ENCODE results near the gene CCDC28B.
A peak's percentile ranks its signal among the peaks of the same experiment; 100 is the strongest.

The CCDC28B gene

DNA sequence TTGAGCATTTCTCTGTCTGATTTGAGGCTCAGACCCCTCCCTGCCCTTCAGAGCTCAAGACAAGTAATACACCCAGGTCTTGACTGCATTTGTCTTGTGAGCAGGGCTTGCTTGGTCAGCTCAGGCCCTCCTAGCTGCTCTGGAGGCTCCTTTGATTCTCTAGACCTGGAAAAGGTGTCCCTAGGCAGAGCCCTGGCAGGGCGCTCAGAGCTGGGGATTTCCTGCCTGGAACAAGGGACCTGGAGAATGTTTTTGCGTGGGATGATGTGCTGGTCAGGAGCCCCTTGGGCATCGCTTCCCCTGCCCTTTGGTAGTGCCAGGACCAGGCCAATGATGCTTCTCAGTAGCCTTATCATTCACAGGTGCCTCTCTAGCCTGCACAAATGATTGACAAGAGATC is 4.9 kb upstream of the CCDC28B start:
- no peak for DNase-seq

DNA sequence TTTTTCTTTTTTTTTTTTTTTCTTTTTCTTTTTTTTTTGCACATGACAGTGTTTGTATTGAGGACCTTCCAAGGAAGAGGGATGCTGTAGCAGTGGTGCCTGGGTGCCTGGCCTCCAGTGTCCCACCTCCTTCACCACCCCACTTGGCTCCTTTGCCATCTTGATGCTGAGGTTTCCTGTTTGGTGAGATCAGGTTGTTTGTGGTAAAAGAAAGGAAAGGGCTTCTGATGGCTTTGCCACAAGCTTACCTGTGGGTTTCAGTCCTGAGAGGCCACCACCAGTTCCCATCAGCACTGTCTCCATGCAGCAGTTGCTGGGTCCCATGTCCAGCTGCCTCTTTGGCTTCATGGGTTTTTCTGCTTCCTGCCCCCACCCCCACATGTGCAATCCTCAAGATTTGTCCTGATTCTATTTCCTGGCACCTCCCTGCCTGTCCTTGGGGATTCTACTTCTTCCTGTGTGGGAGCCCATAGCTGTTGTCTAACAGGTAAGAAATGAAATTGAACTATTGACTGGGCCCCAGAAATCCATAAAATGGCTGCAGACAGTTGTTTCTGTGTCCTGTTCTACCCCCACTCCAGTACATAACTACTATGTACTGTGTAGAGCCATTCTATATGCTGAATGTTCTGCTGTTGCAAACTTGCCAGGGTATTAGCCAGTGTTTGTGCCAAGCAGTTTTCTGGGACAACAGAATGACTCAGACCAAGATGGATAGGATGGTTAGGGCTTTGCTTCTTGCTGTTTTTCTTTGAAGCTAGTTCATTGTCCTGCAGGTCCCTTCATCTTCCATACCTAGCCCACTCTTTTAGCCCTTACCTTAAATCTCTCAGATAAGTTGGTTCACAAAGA is 4.2 kb upstream of the CCDC28B start:
- DNase-seq: no peak

DNA sequence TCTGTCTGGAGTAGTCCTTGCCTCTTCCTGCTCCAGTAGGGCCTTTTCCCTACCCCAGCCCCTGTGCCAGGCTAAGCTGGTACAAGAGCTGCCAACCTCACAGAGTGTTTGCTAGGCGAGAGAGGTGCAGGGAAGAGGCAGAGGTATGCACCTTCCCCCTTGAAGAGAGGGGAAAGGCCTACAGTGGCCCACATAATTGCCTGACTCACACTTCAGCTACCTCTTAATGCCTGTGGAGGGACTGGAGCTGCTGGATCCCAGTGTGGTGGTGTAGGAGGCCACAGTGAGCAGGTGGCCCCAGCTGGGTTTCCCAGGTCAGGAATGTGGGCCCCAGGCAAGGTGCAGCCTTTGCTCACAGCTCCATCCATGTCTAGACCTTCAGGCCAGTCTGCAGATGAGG is 3.3 kb upstream of the CCDC28B start:
- no peak for DNase-seq

DNA sequence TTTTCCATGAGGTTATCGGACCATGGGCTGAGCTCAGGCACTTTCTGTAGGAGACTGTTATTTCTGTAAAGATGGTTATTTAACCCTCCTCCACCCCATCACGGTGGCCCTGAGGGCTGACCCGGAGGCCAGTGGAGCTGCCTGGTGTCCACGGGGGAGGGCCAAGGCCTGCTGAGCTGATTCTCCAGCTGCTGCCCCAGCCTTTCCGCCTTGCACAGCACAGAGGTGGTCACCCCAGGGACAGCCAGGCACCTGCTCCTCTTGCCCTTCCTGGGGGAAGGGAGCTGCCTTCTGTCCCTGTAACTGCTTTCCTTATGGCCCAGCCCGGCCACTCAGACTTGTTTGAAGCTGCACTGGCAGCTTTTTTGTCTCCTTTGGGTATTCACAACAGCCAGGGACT is 2.6 kb upstream of the CCDC28B start:
- DNase-seq: no peak

DNA sequence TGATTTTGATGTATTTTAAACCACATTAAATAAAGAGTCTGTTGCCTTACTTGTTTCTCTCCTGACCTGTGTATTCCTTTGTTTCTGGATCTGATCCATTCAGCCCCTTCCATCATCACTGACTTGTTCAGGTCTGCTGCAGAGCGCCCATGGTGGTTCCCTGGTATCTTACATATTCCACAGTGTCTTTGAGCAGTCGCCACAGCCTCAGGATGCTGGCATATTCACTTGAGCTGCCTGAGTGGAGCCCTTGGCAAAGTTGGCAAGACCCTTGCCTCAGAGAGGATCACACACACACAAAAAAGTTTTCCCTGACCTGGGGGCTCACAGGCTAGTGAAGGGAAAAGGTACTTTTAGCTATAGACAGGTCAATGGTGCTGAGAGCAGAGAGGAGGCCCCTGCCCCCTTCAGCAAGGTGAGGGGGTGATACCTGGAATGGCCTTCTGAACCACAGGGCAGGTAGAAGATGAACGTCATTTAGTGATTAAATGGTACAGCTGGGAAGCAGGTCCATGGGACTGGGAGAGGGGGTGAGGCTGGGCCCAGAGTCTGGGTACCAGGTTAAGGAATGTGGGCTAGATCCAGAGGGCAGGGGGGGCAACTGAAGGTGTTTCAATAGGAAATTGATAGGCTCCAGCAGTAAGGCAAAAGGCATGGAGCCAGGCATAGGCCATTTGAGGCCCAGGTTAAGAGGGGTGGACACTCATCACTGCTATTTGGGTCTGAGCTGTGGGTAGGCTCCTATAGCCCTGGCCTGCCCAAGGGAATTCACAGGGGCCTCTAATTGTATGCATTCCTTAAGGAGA is 2.0 kb upstream of the CCDC28B start:
- no peak for DNase-seq

DNA sequence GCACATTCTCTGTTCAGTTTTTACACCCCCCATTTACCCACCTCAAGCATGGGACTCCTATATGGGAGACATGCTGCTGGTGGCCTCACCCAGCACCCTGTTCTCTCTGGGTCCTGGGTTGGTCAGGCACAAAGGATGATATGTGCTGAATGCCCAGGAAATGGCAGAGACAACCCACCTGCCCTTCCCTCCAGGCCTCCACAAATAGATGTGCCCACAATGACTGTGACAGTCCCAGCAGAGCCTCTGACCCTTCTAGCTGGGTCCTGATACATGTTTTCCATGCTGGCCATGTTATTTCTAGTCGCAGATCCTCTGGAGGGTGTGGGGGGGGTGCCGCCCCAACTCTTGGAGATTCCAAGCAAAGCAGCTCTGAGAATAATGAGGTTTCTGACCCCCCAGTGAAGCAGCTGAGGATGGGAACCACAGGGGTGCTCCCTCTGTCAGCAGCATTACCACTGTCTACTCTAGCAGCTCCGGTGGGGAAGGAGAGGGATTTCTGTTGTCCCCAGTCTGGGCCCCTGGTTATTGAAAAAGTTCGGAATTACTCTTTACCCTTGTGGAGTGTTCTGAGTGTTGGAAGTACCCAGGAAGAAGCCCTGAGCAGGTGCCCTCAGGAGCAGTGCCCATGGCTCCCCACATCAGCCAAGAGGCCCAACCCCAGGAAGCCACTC is 1.2 kb upstream of the CCDC28B start:
- DNase-seq: no peak

DNA sequence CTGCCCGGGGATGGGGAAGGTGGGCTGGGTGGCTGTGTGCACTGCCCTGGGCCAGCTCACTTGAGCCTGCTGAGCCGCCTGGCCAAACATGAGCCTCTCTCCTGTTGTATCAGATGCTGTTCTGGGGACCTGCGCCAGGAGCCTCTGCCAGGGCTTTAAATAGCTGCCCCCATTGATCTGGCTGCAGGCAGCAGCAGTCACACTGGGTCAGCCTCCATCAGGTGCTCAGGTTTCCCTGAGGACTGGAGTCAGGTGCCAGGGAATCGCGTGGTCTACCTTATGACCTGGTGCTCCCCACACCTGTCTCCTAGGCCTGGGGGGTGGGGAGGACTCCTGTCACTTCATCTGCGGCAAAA is 700 bp upstream of the CCDC28B start:
- no peak for DNase-seq

DNA sequence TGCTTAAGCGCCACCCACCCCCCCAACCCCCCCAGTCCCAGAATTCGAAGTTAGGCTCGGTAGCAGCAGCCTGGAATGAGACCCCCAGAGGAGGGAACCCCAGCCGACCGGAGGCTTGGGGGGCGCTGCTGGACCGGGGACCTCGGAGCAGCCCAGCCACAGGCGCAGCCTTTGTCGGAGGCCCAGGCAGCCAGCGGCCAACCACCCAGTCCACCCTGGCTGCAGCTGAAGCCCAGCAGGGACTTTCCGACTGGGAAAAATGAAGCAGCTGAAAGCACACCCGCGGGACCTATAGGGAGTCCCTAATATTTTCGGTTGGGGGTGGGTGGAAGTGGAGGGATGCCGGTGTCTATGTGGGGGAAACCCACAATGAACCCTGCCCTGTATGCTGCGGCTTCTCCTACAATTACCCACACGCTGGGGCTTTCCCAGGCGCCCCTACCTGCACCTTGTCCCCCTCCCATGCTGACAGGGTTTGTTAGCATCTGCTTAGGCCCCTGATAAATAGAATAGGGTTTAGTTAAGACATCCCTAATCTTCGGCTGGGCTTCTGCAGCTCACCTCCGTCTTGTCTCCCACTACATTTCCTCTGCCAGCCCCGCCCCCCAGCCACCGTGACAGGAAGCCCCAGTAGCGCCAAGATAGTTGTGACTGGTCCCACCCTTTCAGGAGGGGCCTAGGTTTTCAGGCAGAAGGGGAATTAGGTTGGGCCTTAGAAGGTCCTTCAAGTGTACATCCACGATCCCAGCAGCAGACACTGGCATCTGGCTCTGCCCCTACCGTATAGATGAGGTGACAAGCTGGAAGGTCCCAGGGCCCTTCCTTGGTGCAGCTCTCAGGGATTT is 838 bp downstream of the CCDC28B start:
- no peak for DNase-seq

DNA sequence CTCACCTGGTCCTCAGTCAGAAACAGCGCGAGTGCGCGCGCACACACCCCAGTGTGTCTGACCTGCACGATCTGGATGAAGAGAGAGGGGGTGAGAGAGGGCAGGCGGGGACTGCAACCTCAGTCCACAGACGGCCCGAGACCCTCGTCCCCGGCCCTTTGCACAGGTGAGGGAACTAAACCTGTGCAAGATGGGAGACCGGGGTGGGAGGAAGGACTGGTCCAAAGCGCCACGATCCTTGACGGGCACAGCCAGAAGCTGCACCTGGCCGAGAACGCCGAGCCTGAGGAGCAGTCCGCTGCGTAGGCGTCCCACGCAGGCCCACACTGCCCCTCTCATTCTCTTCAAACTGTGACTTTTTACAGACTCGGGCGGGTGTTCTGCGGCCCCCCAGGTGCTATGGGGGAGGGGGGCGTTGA is 4.6 kb downstream of the CCDC28B start:
- DNase-seq: no peak

DNA sequence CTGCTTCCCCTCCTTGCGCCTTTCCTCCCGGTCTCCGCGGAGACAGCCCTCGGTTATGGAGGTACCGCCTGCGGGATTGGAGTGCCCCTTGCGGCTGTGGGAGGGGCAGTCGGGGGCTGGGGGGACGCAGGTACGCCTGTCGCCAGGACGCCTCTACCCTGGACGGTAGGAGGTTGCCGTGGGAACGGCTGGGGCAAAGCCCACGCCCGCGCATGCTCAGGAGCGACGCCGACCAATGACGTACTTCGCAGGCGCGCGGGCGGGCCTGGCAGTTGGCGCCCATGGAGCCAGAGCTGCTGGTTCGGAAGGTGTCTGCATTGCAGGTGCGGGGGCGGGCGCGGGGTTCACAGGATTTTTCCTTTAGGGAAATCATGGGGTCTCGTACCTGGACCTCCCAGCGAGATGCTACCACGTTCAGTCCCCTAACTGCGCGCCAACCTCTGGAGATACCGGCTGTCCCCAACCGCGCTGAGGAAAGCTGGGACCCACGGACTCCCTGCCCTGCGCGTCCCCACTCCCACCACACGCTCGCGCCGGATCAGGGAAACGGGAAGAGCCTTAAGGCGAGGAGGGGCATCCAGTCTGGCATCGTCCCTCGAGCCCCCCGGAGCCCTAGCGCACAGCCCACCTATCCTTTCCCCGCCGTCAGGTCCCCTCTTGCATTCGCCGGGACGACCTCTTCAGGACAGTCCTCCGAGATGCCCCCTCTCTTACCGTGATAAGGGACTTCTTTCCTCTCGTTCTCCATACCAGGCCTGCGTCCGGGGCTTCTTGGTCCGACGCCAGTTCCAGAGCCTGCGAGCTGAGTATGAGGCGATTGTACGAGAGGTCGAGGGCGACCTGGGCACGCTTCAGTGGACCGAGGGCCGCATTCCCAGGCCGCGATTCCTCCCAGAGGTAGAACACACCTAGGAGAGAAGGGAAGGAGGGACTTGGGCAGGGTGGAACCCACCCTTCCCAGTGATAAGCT is 5.3 kb downstream of the CCDC28B start, which contains the start of gene IQCC:
Gene IQCC, plus strand, starts transcription at position 271 of the 970 bp plus-strand sequence. Its CDS starts 11 bp downstream, at position 282.
- peak; percentile 76 for DNase-seq

DNA sequence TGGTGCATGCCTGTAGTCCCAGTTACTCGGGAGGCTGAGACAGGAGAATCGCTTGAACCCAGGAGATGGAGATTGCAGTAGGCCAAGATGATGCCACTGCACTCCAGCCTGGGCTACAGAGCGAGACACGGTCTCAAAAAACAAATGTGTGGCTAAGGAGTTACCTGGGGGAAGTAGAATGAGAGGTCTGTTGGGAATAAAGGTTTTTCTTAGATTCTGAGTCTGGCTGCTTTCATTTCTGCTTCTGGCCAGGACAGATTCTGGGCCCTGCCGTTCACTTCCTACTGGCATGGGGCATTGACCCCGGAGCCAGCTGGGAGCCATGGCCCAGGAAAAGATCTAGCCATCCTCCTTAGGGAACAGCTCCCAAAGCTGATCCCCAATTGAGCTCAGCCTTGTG is 8.1 kb downstream of the CCDC28B start:
- DNase-seq: no peak

DNA sequence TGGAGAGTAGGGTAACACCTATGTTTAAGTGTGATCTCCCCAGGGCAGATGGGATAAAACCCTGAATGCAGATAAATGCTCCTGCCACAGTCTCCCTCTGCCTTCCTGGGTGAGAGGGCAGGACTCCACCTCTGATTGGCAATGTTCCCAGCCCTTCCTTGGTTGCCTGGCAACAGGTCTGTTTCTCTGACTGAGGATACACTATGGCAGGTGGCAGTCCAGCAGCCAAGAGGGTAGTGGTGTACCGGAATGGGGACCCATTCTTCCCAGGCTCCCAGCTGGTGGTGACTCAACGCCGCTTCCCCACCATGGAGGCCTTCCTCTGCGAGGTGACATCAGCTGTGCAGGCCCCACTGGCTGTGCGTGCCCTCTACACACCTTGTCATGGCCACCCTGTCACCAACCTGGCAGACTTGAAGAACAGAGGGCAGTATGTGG is 8.5 kb downstream of the CCDC28B start, which contains the start of gene DCDC2B:
Gene DCDC2B, plus strand, starts transcription at position 199 of the 438 bp plus-strand sequence. Its CDS starts 5 bp downstream, at position 204.
- no peak for DNase-seq

DNA sequence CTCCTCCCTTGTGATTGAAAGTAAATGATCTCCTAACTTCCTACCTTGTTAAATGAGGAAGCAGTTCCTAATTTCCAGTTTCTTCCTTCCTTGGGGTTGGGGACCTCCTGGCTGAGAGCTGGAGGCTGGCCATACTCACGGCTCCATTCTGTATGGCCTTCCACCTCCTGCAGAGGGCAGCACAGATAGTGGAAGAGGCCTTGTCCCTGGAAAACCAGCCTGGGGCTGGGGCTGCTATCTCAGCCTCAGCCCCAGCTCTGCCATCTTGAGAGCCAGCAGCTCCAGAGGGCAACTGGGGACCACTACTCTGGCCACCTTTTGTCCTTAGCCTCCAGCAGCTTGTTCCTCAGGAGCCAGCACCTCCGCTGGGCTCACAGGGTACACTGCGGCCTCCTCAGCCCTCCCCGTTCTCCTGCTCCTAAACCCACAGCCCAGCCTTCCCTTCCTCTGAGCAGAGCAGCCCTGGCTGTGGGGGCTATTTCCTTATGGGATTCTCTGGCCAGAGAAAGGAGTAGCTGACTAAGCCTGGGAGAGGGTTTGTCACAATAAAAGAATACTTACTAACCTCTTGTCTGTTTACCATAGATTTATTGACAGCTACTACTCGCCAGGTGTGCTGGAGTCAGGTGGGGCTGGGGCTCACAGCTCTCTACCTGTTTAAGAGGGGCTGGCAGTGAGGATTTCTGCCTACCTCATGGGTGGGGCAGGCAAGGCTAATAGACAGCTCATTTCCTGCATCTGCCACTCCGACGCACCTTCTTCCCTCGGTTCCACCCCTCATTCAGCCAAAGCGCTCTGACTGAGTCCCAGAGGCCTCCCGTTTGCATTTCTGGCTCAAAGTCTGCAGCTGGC is 15.5 kb downstream of the CCDC28B start:
- no peak for DNase-seq

DNA sequence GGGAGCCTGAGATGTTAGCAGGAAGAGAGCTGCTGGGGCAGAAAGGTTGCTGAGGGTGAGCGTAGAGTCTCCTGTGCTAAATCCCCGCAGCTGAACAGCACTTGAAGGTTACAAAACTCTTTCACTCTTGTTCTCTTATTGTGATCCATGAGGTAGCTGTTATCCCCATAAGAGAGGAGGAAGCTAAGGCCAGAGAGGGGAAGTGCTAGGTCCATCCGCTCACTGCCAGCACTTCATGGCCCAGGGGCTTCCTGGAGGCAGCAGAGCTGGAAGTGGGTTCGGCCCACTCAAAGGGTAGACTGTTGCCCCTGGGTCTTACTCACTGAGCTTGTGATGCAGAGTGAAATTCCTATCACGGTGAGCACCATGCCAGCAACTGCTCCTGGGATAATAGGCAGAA is 16.2 kb downstream of the CCDC28B start:
- no peak for DNase-seq

DNA sequence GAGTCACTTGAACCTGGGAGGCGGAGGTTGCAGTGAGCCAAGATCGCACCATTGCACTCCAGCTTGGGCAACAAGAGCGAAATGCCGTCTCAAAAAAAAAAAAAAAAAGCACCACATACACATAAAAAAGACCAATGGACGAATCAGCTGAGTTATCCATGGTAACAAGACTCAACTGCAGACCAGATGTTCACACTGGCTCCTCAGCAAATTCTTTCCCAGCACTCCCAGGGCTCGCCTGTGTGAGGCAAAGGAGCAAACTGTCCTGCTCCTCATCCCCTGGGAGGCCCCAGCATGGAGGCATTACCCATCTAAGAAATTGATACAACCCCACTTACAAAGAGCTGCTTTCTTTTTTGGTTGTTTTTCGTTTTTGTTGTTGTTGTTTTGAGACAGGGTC is 18.6 kb downstream of the CCDC28B start:
- DNase-seq: no peak

DNA sequence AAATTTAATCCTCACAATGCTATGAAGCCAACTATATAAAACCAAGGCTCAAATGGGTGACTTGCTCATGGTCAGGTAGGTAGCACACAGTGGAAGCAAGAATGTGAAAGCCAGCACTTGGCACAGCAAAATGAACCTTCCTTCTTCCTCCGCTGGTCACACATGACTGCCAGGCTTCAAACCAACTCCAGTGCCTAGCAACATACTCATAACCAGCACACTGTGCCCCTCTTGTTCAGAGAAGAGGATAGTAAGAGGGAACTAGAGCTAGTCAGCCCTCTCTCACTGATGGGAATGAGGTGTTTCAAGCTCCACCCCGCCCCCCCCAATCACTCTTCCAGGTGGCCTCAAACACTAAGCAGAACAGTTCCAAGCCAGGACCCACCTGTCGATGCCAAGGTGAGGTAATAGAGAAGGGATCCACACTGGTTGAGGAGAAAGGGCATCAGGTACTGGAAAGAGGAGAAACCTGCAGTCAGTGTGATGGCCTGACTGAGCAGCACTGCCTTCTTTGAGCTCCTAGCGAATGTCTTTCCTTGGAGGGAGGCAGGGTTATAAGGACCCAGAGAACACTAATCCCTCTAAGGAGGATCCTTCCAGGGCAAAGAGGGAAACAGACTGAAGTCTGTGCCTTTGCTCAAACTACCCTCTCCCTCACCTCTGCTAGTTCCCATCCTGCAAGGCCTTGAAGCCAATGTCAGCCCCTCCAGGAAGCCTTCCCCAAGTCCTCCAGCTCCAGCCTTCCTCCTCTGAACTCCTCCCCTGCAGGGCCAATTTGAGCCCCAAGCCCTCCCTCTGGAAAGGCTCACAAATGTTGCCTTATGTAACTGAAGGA is 20.6 kb downstream of the CCDC28B start:
- no peak for DNase-seq

DNA sequence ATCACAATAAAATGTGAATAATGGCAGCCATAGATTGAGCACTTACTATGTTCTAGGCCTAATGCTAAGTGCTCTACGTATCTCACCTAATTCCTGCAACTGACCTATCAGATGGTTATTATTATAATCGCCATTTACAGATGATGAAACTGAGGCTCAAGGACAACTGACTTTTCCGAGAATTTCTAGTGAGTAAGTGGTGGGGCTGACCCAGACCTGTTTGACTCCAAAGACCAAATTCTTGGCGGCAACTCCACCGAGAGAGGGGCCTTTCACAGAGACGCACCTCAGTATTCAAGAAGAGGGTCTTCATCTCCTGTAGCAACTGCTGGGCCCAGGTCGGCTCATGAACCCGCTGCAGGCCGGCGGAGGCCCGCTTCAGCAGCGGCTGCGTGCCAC is 21.2 kb downstream of the CCDC28B start:
- DNase-seq: no peak

DNA sequence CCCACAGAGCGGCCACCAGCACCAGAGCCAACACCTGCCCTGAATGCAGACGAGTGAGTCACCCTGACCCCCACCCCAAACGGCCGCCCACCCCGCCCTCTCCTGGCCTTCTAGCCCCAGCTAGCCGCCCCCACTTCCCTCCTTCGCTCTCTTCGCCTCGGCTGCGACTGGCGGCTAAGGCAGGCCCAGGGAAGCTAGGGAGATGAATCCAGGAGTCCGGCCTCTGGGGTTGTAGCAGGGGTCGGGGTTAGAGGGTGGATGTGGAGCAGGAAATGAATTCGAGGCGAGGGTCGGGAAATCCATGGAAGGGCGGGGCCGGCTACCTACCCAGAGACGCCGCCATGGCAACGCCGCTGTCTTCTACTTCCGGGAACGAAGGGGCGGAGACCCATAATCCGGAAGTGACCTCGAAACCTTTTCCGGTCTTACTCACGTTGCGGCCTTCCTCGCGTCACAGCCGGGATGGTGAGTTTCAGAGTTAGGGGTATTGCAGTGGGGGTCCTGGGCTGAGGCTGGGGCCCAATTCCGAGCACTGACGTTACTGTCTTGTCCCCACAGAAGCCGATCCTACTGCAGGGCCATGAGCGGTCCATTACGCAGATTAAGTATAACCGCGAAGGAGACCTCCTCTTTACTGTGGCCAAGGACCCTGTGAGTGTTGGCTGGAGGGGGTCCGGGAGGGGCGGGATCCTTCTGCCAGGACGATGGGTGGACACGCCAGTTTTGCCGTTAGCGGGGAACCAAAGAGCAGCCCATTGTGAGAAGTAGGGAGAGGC is 21.8 kb downstream of the CCDC28B start, which contains the start of the genes EIF3I and TMEM234:
Gene EIF3I, plus strand, starts transcription at position 428 of the 776 bp plus-strand sequence. Its CDS starts 35 bp downstream, at position 463.
Gene TMEM234, minus strand, starts transcription at position 374 of the 776 bp plus-strand sequence. Its CDS starts 31 bp downstream, at position 343.
- peak; percentile 72 for DNase-seq

Data from NCI-H1048 (cell line).